ENCODE measurements around the gene NAT9. TPM values are rescaled to one million over a fixed set of nuclear protein-coding genes. Genes with fewer than 3 reads are reported as not detected.

The NAT9 gene
- total RNA-seq, 1 experiment from 2014 or later: 61.0 TPM

DNA sequence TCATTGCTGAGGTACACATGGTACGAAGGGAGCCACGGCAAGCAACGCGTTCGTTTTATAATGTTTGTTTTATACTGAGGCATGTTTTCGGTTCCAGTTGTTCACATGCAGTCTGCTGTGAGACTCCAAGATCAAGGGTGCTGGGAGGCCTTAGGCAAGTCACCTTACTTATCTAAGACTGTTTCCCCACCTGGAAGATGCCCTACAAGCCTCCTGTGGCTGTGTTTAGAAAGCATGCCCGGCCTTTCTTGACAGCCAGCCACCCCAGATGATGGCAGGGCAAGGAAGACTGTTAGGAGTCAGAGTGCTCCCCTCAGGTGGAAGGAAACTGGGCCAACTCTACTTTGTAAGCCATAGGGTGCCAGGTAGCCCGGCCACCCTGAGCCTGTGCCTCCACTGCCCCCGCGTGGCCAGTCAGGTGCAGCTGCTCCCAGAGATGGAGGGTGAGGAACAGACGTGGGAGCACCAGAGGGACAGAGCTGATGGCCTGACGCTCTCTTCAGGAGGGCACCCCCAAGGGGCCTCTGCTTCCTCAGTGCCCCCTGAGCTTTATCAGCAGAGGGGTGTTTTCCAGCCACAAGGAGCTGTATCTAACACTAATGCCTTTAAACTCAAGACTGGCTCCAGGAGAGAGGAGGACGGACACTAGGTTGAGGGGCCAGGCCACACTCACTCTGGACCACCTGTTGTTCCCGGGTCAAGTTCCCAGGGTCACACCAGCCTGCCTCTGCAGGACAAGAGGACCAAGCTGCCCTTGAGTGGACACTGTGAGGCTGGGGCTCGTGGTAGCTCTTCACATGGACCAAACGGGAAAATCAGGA is 5.4 kb downstream of the NAT9 start:
- DNase-seq (ENCODE audit: low read depth, low spot score): peak; percentile 81
- in situ Hi-C loops (cut with HindIII; ENCODE audit: low pct_unique_long_range_greater_than_20kb, low sequenced_read_pairs): no loop called here

DNA sequence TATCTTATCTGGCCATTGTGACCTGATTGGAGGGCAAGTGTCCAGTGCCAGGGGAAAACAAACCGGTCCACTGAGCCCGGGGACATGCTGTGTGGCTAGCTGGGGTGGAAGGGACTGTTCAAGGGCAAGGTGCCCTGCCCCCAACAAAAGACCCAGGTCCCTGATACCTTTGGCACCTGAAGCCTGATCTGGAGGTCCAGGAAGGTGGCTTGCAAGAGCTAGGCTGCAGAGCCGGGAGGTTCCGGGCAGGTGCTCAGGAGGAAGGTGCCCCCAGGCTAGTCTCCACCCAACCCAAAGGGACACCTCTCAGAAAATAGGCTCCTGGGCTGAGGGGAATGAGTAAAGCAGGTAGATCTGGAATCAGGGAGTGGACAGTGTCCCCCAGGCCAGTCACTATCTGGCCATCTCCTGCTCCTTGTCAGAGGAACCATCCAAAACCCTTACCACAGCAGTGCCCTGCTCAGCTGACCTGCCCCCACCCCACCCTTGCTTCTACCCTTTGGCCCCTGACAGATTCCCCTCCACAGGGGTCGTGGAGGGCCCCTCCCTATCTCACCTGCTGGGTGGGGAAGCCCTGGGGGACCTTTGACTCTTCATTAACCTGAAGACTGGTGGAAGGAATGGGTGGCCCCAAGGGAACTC is 6.2 kb downstream of the NAT9 start:
- DNase-seq (ENCODE audit: low read depth, low spot score): no peak
- in situ Hi-C loops (cut with HindIII; ENCODE audit: low pct_unique_long_range_greater_than_20kb, low sequenced_read_pairs): no loop called here

DNA sequence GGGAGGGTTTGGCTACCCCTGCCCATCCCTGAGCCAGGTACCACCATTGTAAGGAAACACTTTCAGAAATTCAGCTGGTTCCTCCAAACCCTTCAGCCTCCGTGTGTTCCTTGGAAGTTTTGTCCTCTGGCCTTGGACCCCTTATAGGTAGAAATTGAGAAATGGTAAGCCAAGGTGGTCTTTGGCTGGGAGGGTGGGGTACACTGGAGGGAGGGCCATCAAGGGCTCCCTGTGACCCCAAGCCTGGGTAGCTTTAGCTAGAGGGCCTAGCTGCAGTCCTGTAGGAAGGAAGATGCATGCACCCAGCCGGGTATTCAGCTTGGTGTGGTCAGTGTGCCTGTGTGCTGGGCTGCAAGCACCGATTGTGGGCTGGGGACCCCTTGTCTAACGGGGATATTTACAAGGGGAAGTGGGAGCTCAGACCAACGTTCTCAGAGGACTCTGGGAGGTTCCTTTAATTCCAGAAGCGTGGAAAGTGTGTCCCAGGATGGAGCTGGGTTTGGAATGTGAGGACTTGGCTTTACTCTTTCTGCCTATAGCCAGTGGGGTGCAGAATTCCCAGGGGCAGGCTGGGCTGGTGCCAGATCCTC is 6.8 kb downstream of the NAT9 start:
- DNase-seq (ENCODE audit: low read depth, low spot score): no peak
- in situ Hi-C loops (cut with HindIII; ENCODE audit: low pct_unique_long_range_greater_than_20kb, low sequenced_read_pairs): no loop called here

- in situ Hi-C loops (cut with HindIII; ENCODE audit: low pct_unique_long_range_greater_than_20kb, low sequenced_read_pairs): no loop called here
Measured at GRCh38 chr17:74768763-74769114, 7.4 kb downstream of the NAT9 start.

GRCh38 chr17:74768069-74768762 is 7.9 kb downstream of the NAT9 start:
- peak; percentile 79 for DNase-seq (ENCODE audit: low read depth, low spot score)
- in situ Hi-C loops (cut with HindIII; ENCODE audit: low pct_unique_long_range_greater_than_20kb, low sequenced_read_pairs): no loop called here

More at GRCh38 chr17:74768763-74769114, 7.4 kb downstream of the NAT9 start:
- no peak for DNase-seq (ENCODE audit: low read depth, low spot score)

DNA sequence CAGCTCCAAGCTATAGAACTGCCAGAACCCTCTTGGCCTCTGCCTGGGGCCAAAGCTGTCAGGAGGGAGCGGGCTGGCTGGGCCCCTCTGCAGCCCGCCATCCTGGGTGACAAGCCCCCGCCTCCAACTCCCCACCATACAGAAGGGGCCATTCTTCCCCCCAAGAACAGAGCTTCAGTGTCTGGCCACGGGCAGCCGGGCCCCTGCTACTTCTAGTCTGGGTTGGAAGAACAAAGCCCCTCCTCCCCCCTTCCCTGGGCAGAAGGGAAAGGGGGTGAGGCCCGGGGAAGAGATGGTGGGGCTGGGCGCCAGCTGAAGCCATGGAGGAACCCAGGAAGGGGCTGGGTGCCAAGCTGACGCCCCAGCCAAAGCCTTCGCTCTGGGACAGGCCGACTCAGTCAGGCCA is 9.0 kb downstream of the NAT9 start:
- DNase-seq (ENCODE audit: low read depth, low spot score): no peak
- in situ Hi-C loops (cut with HindIII; ENCODE audit: low pct_unique_long_range_greater_than_20kb, low sequenced_read_pairs): no loop called here

DNA sequence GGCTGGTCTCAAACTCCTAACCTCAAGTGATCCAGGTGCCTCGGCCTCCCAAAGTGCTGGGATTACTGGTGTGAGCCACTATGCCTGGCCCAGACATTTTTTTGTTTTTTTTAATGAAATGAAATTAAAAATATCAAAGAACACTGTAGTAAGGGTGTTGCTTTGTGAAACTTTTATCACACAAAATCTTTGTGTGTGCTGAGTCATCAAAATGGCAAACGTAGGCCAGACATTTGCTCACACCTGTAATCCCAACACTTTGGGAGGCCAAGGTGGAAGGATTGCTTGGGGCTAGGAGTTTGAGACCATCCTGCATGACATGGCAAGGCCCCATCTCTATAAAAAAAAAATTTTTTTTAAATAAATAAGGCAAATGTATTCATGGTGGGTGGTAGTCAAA is 9.7 kb downstream of the NAT9 start:
- in situ Hi-C loops (cut with HindIII; ENCODE audit: low pct_unique_long_range_greater_than_20kb, low sequenced_read_pairs): no loop called here

DNA sequence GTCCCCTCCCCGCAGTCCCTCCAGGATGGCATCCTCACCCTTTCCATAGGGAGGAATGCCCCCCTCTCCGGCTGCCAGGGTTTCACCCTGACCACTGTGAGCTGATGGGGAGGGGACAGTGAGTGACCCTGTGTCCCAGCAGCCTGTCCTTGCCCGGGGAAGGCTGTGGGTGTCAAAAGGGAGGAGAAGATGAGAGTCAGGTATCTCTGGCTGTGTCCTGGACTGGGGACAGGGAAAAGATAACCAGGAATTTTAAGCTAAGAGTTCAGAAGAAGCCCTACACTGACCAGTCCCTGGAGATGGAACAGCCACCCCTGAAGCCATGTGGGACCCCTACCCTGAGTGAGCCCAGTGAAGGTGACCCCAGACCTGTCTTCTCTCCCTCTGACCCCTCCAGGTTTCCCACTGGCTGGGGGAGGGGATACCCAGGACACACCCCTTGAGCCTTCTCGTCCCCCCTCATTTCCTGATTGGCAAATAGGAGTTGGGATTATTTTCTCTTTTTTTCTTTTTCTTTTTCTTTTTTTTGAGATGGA is 11.3 kb downstream of the NAT9 start:
- no peak for DNase-seq (ENCODE audit: low read depth, low spot score)
- in situ Hi-C loops (cut with HindIII; ENCODE audit: low pct_unique_long_range_greater_than_20kb, low sequenced_read_pairs): no loop called here

More for the DNA sequence above, 9.7 kb downstream of the NAT9 start:
- DNase-seq (ENCODE audit: low read depth, low spot score): no peak

DNA sequence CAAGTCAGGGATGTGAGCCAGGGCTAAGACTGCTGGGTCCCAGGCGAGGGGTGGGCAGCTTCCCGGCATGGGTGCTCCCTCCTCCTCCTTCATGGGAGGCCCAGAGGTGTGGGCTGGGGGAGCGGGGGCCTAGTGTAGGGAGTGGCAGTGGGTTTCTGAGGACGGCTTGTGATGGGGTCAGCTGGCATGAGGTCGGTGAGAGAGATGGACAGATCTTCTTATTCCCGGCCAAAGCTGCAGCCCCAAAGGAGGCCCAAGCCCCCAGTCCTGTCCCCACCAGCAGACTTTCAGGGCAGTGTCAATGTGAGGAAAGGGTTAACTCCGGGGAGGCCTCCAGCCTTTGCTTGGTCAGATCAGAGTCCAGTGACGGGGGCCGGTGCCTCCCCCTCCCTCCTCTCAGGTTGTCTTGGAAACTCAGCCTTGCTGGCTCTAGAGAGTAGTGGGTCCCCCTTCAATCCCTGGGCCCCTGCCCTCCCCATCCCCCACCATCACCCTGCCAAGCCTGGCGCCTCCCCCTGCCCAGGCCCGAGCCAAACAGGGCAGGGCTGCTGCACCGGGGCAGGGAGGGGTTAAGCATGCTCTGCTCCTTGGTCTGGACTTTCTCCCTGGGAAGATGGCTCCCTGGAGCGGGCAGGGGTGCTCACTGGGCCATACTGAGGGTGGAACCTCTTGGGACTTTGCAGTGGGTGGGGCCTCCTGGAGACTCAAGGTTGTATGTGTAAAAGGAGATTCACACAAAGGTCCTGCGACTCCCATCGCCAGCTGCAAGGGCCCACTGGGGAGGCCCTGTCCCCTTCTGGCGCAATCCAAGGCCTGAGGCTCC is 12.4 kb downstream of the NAT9 start:
- no peak for DNase-seq (ENCODE audit: low read depth, low spot score)

DNA sequence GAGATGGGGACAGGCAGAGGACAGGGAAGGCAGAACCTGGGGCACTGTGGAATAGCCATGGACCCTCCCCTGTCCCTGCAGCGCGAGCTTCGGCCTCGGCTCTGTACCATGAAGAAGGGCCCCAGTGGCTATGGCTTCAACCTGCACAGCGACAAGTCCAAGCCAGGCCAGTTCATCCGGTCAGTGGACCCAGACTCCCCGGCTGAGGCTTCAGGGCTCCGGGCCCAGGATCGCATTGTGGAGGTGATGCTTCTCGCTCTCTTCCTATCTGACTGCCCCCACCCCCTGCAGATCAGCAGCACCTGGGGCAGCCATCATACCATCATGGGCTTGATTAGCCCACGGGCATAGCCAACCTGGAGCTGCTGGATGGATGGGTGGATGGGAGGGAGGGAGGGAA is 14.2 kb downstream of the NAT9 start:
- in situ Hi-C loops (cut with HindIII; ENCODE audit: low pct_unique_long_range_greater_than_20kb, low sequenced_read_pairs): no loop called here

More for the DNA sequence above, 12.4 kb downstream of the NAT9 start:
- in situ Hi-C loops (cut with HindIII; ENCODE audit: low pct_unique_long_range_greater_than_20kb, low sequenced_read_pairs): no loop called here

DNA sequence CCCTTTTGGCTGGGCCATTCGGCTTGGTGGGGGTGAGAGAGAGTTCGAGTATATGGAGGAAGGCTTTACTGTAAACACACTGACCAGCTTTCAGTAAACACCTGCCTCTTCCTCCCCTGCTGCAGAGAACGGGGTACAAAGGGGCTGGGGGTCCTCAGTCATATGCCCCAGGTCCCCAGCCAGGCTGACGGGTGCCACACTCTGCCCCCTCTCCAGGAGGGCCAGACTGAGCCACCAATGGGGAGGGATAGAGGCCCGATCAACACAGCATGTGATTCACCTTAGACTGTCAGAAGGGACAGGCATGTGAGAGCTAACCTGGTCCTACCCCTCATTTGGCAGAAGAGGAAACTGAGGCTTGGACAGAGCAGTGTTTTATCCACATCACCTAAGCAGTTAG is 14.7 kb downstream of the NAT9 start:
- DNase-seq (ENCODE audit: low read depth, low spot score): no peak
- in situ Hi-C loops (cut with HindIII; ENCODE audit: low pct_unique_long_range_greater_than_20kb, low sequenced_read_pairs): no loop called here

More for the DNA sequence above, 14.2 kb downstream of the NAT9 start:
- DNase-seq (ENCODE audit: low read depth, low spot score): no peak

GRCh38 chr17:74760404-74761105 is 15.6 kb downstream of the NAT9 start:
- in situ Hi-C loops (cut with HindIII; ENCODE audit: low pct_unique_long_range_greater_than_20kb, low sequenced_read_pairs): no loop called here
- no peak for DNase-seq (ENCODE audit: low read depth, low spot score)

DNA sequence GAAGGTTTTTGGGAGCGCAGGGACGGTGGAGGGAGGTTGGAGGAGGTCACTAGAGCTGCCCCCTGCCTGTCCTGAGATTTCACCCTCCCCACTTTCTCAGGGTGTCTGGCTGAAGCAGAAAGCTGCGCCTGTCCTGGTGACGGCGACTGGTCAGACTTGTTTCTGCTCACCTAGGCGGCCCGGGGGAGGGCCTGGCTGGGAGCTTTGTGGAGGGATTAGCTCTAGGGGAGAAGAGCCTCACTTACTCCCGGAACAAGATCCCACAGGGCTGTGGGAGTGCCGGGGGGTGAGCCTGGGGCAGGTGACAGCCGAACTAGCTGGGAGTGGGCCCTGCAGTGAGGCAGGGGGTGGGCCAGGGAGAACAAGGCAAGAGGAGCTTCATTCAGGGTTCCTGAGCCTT is 16.2 kb downstream of the NAT9 start:
- in situ Hi-C loops (cut with HindIII; ENCODE audit: low pct_unique_long_range_greater_than_20kb, low sequenced_read_pairs): no loop called here
- no peak for DNase-seq (ENCODE audit: low read depth, low spot score)

- no peak for DNase-seq (ENCODE audit: low read depth, low spot score)
- in situ Hi-C loops (cut with HindIII; ENCODE audit: low pct_unique_long_range_greater_than_20kb, low sequenced_read_pairs): no loop called here
Measured at GRCh38 chr17:74759243-74759801, 16.8 kb downstream of the NAT9 start.

- in situ Hi-C loops (cut with HindIII; ENCODE audit: low pct_unique_long_range_greater_than_20kb, low sequenced_read_pairs): no loop called here
- no peak for DNase-seq (ENCODE audit: low read depth, low spot score)
Measured at GRCh38 chr17:74758848-74759168, 17.3 kb downstream of the NAT9 start.

- in situ Hi-C loops (cut with HindIII; ENCODE audit: low pct_unique_long_range_greater_than_20kb, low sequenced_read_pairs): no loop called here
- no peak for DNase-seq (ENCODE audit: low read depth, low spot score)
Measured at GRCh38 chr17:74757931-74758847, 18.0 kb downstream of the NAT9 start.

Measured in SK-MEL-5 (cell line).